Endothelial cell (in vitro differentiated cells): ENCODE data around the gene ADAR. TPM values are rescaled to one million over a fixed set of nuclear protein-coding genes. Genes with fewer than 3 reads are reported as not detected.

Experiments used
- DNase-seq: peaks from one replicate; pipeline ENCODE4 v3.0.0; 2021; ENCODE audit warnings: low spot score
- H3K27ac Mint-ChIP-seq: one replicate; pipeline ENCODE4 v1.8.0; 2021; ENCODE audit warnings: mixed read lengths, inconsistent platforms; ENCODE audit not compliant: unreplicated experiment
- H3K27me3 Mint-ChIP-seq: one replicate; pipeline ENCODE4 v1.8.0; 2021; ENCODE audit warnings: mild to moderate bottlenecking, moderate library complexity, mixed read lengths, inconsistent platforms; ENCODE audit not compliant: unreplicated experiment
- H3K36me3 Mint-ChIP-seq: one replicate; pipeline ENCODE4 v1.8.0; 2021; ENCODE audit warnings: mild to moderate bottlenecking, low read depth, mixed read lengths, inconsistent platforms; ENCODE audit not compliant: unreplicated experiment
- H3K4me1 Mint-ChIP-seq: one replicate; pipeline ENCODE4 v1.8.0; 2021; ENCODE audit warnings: mild to moderate bottlenecking, mixed read lengths, inconsistent platforms; ENCODE audit not compliant: unreplicated experiment
- H3K4me3 Mint-ChIP-seq: one replicate; pipeline ENCODE4 v1.8.0; 2021; ENCODE audit warnings: mild to moderate bottlenecking, mixed read lengths, inconsistent platforms; ENCODE audit not compliant: unreplicated experiment
- H3K9me3 Mint-ChIP-seq: one replicate; pipeline ENCODE4 v1.8.0; 2021; ENCODE audit warnings: mixed read lengths, inconsistent platforms; ENCODE audit not compliant: unreplicated experiment
- total RNA-seq: library from RNA; stranded (reverse); fragmentation: NEBNext Ultra II Directional; extraction: Animal tissue kit (Norgen Biotek cat#: 25700); gene quantifications from one replicate; pipeline ENCODE4 v1.2.1, GENCODE V29; 2021; ENCODE audit not compliant: unreplicated experiment
- TF ChIP-seq, protein P1 (sequence below): fragments of 200-600 bp; sonication (generic); IDR thresholded peaks from one replicate; pipeline ENCODE4 v1.5.0; 2021; ENCODE audit warnings: antibody characterized with exemption; ENCODE audit not compliant: unreplicated experiment

Gene ADAR
- total RNA-seq, 1 donor from 2014 or later = 156 TPM

DNA sequence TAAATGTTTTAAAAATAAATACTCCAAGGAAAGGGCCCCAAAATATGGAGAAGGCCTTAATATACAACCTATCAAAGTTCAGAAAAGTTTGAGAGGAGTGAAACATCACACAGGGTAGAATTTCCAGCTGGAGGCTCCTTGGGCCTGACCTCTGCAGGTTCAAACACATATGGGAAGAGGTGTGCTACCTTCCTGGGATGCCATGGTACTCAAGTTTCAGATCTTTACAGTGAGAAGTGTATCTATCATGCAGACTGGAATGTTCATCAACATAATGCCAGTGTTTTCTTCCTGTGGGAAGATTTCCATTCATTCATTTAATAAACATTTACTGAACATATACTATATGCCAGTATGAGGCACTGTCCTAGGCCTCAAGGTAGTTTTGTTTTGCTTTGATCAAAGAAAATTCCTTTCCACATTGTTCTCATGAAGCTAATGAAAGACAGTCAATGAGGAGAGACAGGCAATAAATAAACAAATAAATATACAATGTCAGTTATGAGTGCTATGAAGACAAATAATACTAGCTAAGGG, 14.6 kb upstream of the ADAR start:
- TF ChIP-seq, protein P1, sequence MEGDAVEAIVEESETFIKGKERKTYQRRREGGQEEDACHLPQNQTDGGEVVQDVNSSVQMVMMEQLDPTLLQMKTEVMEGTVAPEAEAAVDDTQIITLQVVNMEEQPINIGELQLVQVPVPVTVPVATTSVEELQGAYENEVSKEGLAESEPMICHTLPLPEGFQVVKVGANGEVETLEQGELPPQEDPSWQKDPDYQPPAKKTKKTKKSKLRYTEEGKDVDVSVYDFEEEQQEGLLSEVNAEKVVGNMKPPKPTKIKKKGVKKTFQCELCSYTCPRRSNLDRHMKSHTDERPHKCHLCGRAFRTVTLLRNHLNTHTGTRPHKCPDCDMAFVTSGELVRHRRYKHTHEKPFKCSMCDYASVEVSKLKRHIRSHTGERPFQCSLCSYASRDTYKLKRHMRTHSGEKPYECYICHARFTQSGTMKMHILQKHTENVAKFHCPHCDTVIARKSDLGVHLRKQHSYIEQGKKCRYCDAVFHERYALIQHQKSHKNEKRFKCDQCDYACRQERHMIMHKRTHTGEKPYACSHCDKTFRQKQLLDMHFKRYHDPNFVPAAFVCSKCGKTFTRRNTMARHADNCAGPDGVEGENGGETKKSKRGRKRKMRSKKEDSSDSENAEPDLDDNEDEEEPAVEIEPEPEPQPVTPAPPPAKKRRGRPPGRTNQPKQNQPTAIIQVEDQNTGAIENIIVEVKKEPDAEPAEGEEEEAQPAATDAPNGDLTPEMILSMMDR = no peak
- H3K4me3 Mint-ChIP-seq = no peak overlapping the region
- no peaks in the 10 kb centered on the region for H3K36me3 Mint-ChIP-seq
- peaks cover 17% of the 10 kb centered on the region for H3K4me1 Mint-ChIP-seq
- DNase-seq = no peak
- no peaks in the 10 kb centered on the region for H3K27me3 Mint-ChIP-seq
- H3K27ac Mint-ChIP-seq = no peak overlapping the region
- H3K9me3 Mint-ChIP-seq = no peaks in the 10 kb centered on the region

DNA sequence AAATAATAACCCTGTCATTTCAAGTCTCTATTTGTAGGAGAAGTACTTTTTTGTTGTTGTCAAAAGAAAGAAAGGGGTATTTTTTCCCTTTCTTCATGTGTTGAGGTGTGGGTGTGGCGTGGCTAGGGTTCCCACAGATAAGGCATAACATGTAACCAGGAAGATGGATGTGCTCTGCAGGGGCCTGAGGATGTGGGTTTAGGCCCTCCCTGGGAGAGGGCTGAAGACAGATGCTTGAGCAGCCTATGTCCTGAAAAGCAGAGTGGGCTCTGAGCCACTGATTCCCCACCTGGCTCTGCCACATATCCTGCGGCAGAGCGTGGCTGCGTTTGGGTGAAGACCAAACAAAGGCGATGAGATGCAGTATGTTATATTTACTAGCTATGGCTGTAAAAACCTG, 13.9 kb upstream of the ADAR start:
- Mint-ChIP-seq H3K36me3 (no peaks in the 10 kb centered on the region), H3K4me1 (peaks cover 20% of the 10 kb centered on the region), H3K9me3 (no peaks in the 10 kb centered on the region), H3K4me3 (no peak overlapping the region), H3K27me3 (no peaks in the 10 kb centered on the region), H3K27ac (no peak overlapping the region)
- TF ChIP-seq, protein P1 = no peak
- DNase-seq = no peak

DNA sequence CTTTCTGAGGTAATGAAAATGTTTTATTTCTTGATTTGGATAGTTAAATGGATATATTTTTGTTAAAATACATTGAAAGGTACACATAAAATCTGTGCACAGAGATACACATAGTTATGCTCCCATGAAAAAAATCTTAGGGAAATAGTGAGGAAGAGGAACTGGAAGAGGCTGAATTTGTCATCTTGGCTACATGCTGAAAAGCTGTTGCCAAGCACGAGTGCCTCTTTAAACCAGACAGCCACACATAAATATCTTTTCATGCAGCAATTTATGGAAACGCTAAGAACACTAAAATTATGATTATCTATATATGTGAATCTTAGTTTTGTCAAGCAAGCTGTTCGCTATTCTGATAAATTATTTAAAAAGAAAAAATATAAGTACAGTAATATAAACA, 12.8 kb upstream of the ADAR start:
- TF ChIP-seq, protein P1 = no peak
- H3K27ac Mint-ChIP-seq = no peak overlapping the region
- H3K36me3 Mint-ChIP-seq = no peaks in the 10 kb centered on the region
- peaks cover 13% of the 10 kb centered on the region for H3K4me1 Mint-ChIP-seq
- H3K4me3 Mint-ChIP-seq = no peak overlapping the region
- H3K27me3 Mint-ChIP-seq = peaks cover 2% of the 10 kb centered on the region
- no peak for DNase-seq
- H3K9me3 Mint-ChIP-seq = no peaks in the 10 kb centered on the region

DNA sequence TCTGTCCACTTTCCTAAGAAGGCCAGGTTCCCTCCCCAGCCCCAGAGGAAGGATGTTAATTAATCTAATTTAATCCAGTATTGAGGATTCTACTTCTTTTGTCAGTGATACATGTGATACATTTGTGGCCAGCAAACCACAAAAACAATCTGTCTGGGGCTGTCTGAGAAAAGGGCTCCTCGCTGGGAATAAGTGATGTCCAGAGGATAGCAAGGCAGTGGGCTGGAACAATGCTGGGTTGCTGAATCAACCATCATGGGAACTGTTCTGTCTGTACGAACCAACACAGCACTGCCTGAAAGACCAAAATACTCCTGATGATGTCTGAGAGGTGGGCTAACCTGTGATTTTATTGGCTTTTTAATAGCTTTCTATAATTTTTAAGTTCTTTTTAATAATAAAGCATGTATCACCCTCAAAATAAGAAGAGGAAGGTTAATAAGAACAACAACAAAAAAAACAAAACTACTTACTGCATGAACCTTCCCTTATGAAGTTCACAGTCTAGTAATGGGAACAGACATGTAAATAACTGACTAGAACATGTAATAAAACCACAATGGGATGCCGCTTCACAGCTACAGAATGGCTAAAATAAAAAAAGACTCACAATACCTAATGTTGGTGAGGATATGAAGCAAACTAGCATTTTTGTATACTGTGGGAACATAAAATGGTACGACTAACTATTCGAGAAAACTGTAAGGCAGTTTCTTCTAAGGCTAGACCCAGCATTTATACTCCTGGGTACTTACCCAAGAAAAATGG, 11.4 kb upstream of the ADAR start:
- Mint-ChIP-seq H3K27me3 (peaks cover 2% of the 10 kb centered on the region), H3K27ac (no peak overlapping the region), H3K9me3 (no peaks in the 10 kb centered on the region), H3K4me3 (no peak overlapping the region), H3K36me3 (no peaks in the 10 kb centered on the region), H3K4me1 (peaks cover 9% of the 10 kb centered on the region)
- DNase-seq = no peak
- TF ChIP-seq, protein P1 = no peak

DNA sequence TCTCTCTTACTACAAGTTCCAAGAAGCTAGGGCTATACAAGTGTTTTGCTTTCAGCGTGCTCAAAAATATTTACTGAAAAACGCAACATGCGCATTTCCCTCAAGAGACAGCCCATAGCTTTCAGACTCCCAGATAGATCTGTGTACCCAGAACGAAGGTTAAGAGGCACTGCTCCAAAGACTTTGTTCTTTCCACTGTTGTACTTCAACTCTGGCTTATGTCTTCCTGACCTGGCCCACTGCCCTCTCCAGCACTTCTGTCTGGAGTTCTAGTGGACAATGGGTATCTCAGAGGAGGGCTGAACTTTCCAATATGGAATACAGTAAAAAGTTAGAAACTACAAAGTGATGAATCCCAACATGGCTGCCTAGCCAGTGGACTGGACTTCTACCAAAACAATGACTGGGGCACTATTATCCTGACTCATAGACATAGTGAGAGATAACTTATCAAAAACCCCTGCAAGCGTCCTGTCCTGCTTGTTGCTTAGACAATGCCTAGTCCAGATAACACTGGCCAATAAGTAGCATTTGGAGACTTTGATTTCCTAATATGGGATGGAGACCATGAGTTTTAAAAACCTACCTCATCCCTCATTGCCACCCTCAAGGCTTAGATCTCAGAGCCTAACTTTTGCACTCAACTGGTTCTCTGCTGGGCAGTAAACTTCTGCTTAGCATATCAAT, 8.8 kb upstream of the ADAR start:
- DNase-seq = no peak
- Mint-ChIP-seq H3K4me1 (peaks cover 9% of the 10 kb centered on the region), H3K36me3 (no peaks in the 10 kb centered on the region), H3K9me3 (no peaks in the 10 kb centered on the region), H3K4me3 (no peak overlapping the region), H3K27ac (peak overlapping the region; percentile 55), H3K27me3 (peaks cover 2% of the 10 kb centered on the region)
- TF ChIP-seq, protein P1 = no peak
